Mesodermal cell (in vitro differentiated cells): ENCODE measurements around the gene OR10A3.

Experiments
- H3K27ac ChIP-seq: 2 replicates; pipeline ENCODE4 v1.7.0; 2013; ENCODE audit warnings: mild to moderate bottlenecking, low read depth, low read length, moderate library complexity; ENCODE audit not compliant: severe bottlenecking
- H3K36me3 ChIP-seq: 2 replicates; pipeline ENCODE4 v1.7.1; 2013; ENCODE audit warnings: mild to moderate bottlenecking, low read length, moderate library complexity; ENCODE audit not compliant: control insufficient read depth, insufficient read depth
- H3K4me1 ChIP-seq: one replicate; pipeline ENCODE4 v1.7.1; 2013; ENCODE audit warnings: mild to moderate bottlenecking, low read length; ENCODE audit not compliant: insufficient read depth, control insufficient read depth, poor library complexity, severe bottlenecking
- H3K4me3 ChIP-seq: 2 replicates; pipeline ENCODE4 v1.7.0; 2013; ENCODE audit warnings: low read length, control low read depth, mild to moderate bottlenecking; ENCODE audit not compliant: insufficient read depth, poor library complexity, severe bottlenecking; ENCODE audit errors: extremely low read depth
- H3K9me3 ChIP-seq: 2 replicates; pipeline ENCODE4 v1.7.1; 2013; ENCODE audit warnings: mild to moderate bottlenecking, low read length, moderate library complexity; ENCODE audit not compliant: control insufficient read depth
- WGBS, 2 experiments: methylation state at CpG; one replicate each; pipeline ENCODE4 v1.1.5; 2013; ENCODE audit warnings: missing lambda C conversion rate in 2 of 2; ENCODE audit not compliant: insufficient coverage in 2 of 2; 5-methylcytosine and 5-hydroxymethylcytosine counted together

The OR10A3 gene

GRCh38 chr11:7936615-7937014 lies 4.9 kb downstream of the OR10A3 start:
- Histone ChIP-seq H3K4me3 (no peak overlapping the region), H3K27ac (no peak overlapping the region), H3K4me1 (no peaks in the 10 kb centered on the region), H3K9me3 (no peaks in the 10 kb centered on the region), H3K36me3 (no peaks in the 10 kb centered on the region)
- WGBS, 2 experiments = 83% methylated on average over 1 of the region's 1 CpG; no CpG with 5 or more reads in 1 of the 2 experiments

DNA sequence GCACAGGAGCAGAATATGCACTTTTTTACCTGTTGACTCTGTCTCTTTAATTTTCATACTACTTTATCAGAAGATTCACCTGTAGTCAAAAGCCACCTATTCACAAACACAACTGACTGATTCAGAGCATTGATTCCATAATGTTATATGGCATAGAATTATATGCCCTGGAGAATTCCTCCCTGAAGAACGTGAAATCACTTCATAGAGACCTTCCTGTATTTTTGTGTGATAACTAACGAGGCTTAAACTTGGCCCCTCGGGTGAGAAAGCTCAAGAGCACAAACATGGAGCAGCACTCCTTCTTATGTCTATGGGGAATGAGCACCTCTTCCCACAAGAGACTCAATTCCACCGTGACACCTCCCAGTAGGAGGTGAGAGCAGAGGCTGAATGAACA lies 10.3 kb downstream of the OR10A3 start, which contains the start of gene OR10A6:
Gene OR10A6 (minus strand): TSS at position 101 of the 400 bp plus-strand sequence. CDS start 2,606 bp downstream, outside the sequence.
- Histone ChIP-seq H3K4me3 (no peak within 1 kb of the TSS), H3K27ac (no peak within 1 kb of the TSS), H3K36me3 (no peaks in the 10 kb centered on the region), H3K9me3 (no peaks in the 10 kb centered on the region), H3K4me1 (no peaks in the 10 kb centered on the region)
- WGBS, 2 experiments = 90% methylated on average over 2 of the region's 4 CpGs; no CpG with 5 or more reads in 1 of the 2 experiments

- H3K9me3 ChIP-seq = no peaks in the 10 kb centered on the region
- no peak overlapping the region for H3K27ac ChIP-seq
- 90 to 92% methylated on average over 3 to 6 of the region's 6 CpGs for WGBS, 2 experiments
- no peak overlapping the region for H3K4me3 ChIP-seq
- no peaks in the 10 kb centered on the region for H3K36me3 ChIP-seq
- H3K4me1 ChIP-seq = no peaks in the 10 kb centered on the region
Measured at GRCh38 chr11:7927635-7928034, 13.9 kb downstream of the OR10A3 start.

- Histone ChIP-seq H3K9me3 (no peaks in the 10 kb centered on the region), H3K4me1 (no peaks in the 10 kb centered on the region), H3K27ac (no peak overlapping the region), H3K4me3 (no peak overlapping the region), H3K36me3 (no peaks in the 10 kb centered on the region)
- WGBS, 2 experiments = 100% methylated on average over 2 of the region's 2 CpGs; no CpG with 5 or more reads in 1 of the 2 experiments
Measured at GRCh38 chr11:7924536-7924935, 17.0 kb downstream of the OR10A3 start.

DNA sequence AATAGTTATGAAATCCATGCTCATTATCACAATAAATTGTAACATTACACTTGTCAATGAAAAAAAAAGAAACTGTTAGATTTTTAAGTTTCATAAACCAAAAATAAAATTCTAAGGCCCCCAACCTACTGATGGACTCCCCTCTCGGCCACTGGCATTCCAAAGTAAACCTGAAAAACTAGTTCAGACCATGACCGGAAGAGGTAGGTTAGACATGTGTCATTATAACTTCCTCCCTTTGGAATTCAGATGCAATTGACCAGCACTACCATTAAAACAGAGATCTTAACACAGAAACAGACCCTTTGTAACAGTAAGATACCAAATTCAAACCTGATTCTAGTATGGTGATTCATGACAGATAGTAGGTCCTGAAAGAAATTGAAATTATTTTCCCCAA lies 23.4 kb downstream of the OR10A3 start:
- H3K27ac ChIP-seq = no peak overlapping the region
- 90 to 100% methylated on average over 2 of the region's 2 CpGs for WGBS, 2 experiments

DNA sequence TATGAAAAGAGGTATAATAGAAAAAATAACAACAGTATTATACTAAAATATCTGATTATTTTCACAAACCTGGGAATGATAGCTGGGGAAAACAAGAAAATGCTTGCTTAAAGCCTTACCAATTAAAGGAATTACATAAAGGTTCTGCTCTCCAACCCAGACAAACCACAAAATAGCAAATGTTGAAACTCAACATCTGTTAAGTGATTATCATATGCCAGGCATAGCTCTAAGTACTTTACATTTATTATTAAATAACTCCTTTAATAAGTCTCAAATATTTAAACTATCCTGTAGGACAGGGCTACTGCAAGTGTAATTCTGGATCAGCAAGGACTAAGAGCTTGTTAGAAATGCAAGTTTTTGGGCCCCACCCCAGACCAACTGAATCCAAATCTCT lies 30.5 kb downstream of the OR10A3 start:
- H3K4me1 ChIP-seq = peaks cover 16% of the 10 kb centered on the region
- no peaks in the 10 kb centered on the region for H3K9me3 ChIP-seq
- H3K27ac ChIP-seq = no peak overlapping the region
- H3K4me3 ChIP-seq = no peak overlapping the region
- H3K36me3 ChIP-seq = no peaks in the 10 kb centered on the region

More for the DNA sequence above, 23.4 kb downstream of the OR10A3 start:
- no peaks in the 10 kb centered on the region for H3K9me3 ChIP-seq
- H3K4me3 ChIP-seq = no peak overlapping the region
- no peaks in the 10 kb centered on the region for H3K36me3 ChIP-seq
- H3K4me1 ChIP-seq = no peaks in the 10 kb centered on the region

DNA sequence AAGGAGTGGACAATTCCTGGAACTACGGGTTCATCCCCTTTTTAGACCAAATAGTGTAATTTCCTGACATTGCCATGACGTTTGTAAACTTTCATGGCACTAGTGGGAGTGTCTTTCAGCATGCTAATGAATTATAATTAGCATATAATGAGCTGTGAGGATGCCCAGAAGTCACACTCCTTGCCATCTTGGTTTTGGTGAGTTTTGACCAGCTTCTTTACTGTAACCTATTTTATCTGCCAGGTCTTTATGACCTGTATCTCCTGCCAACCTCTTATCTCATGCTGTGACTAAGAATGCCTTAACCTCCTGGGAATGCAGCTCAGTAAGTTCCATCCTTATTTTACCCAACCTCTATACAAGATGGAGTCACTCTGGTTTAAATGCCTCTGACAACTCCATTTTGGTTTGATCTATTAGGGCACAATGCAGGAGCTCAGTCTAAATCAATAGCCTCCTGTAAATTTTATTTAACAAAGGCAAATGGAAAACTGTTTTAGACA lies 31.2 kb downstream of the OR10A3 start:
- no peak overlapping the region for H3K4me3 ChIP-seq
- no peak overlapping the region for H3K27ac ChIP-seq
- H3K4me1 ChIP-seq = peaks cover 16% of the 10 kb centered on the region
- H3K9me3 ChIP-seq = no peaks in the 10 kb centered on the region
- WGBS, 2 experiments = 100% methylated on average over 1 of the region's 2 CpGs; no CpG with 5 or more reads in 1 of the 2 experiments
- H3K36me3 ChIP-seq = no peaks in the 10 kb centered on the region

GRCh38 chr11:7909585-7910285 lies 31.8 kb downstream of the OR10A3 start:
- H3K9me3 ChIP-seq = no peaks in the 10 kb centered on the region
- H3K27ac ChIP-seq = no peak overlapping the region
- 43 to 80% methylated on average over 1 of the region's 2 CpGs for WGBS, 2 experiments
- no peaks in the 10 kb centered on the region for H3K36me3 ChIP-seq
- no peak overlapping the region for H3K4me3 ChIP-seq
- peaks cover 16% of the 10 kb centered on the region for H3K4me1 ChIP-seq

DNA sequence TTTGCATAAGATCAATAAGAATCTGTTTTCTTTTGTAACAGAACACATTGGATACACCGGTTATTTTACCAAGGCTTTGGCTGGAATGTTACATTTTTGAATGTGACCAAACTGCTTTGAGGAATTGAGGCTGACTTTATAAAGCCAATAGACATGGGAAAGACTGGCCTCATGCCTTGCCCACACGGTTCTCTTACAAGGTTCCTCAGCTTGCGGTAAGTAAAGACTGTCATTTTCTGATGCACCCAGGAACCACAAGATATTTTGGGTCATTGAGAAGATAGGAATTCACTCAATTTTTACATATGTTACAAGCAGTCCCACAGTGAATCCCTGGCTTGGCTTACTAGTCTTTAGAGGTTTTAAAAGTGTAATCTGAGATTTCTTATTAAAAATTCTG lies 34.4 kb downstream of the OR10A3 start:
- Histone ChIP-seq H3K27ac (no peak overlapping the region), H3K9me3 (no peaks in the 10 kb centered on the region), H3K36me3 (no peaks in the 10 kb centered on the region), H3K4me3 (no peak overlapping the region), H3K4me1 (peaks cover 19% of the 10 kb centered on the region)
- WGBS, 2 experiments = 14 to 21% methylated on average over 2 of the region's 3 CpGs

GRCh38 chr11:7906481-7906880 lies 35.0 kb downstream of the OR10A3 start:
- H3K4me1 ChIP-seq = peaks cover 19% of the 10 kb centered on the region
- no peaks in the 10 kb centered on the region for H3K36me3 ChIP-seq
- no peak overlapping the region for H3K4me3 ChIP-seq
- no peaks in the 10 kb centered on the region for H3K9me3 ChIP-seq
- 46% methylated on average over 3 of the region's 4 CpGs; no CpG with 5 or more reads in 1 of the 2 experiments for WGBS, 2 experiments
- H3K27ac ChIP-seq = no peak overlapping the region

DNA sequence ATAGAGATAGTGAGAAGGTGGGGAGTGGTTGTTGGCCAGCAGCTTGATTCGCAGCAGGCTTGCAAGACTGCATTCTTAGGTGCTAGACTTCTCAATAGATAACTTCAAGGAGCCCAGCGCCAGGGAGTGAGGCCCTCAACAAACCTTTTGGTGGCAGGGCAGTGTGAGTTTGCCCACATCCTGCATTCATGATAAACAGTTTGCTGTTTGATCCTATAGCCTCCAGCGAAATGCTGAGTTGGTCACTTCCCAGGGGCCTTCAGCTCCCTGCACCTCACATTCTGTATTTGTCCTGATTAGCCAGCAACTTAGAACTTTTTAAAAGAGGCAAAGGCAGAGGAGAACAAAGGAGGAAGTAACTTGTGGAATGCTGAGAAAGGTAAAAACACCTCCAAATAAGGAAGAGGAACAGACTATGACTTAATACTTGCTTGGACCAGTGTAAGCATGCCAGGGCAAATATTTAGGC lies 35.5 kb downstream of the OR10A3 start:
- H3K4me3 ChIP-seq = no peak overlapping the region
- H3K4me1 ChIP-seq = peaks cover 19% of the 10 kb centered on the region
- H3K36me3 ChIP-seq = no peaks in the 10 kb centered on the region
- WGBS, 2 experiments = 13 to 27% methylated on average over 2 to 3 of the region's 3 CpGs
- H3K9me3 ChIP-seq = no peaks in the 10 kb centered on the region
- no peak overlapping the region for H3K27ac ChIP-seq
